GM19395 (cell line): ENCODE measurements around the gene AIFM3.

Experiments used
- ATAC-seq: cut with Tn5 transposase; IDR thresholded peaks from one replicate; pipeline ENCODE4 v1.9.1; 2021; ENCODE audit warnings: mild to moderate bottlenecking, moderate library complexity; ENCODE audit not compliant: unreplicated experiment

AIFM3 gene

DNA sequence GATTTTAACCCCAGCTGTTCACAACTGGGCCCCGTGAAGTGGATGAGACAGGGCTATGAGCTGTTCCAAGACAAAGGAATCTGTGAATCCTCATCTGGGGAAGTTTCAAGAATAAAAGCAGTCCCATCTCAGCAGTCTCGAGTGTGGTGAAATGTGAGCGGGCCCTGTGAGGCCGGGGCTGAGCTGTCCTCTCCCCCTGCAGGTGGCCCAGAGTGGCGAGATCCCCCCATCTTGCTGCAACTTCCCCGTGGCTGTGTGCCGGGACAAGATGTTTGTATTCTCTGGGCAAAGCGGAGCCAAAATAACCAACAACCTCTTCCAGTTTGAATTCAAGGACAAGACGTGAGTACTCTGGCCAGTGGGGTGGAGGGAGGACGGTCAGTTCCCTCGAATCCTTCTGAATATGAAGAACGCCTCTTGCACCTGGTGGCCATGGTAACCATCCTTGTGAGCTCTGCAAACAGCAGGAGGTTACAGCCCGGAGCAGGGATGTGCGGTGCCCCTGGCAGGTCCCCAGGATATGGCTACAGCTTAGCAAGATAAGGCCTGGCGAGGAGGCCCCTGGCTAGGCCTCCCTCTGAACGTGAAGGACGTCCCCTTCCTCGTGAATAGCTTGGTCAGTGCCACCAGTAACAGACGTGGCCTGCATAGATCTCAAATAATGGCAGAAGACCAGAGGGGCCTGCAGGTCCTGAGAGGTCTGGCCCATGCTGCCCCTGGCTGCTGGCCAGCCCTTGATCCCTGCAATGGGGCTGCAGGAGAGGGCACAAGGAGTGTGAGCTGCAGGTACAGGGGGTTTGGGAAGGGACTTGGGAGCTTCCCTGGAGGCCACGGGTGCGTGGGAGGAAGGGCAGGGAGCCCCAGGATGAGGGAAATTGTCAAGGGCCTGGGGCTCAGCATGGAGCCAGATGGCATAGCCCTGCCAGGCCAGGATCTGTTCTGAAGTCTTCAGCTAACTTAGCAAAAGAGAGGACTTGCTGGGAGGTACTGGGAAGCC lies 23.4 kb downstream of the AIFM3 start:
- ATAC-seq = no peak

DNA sequence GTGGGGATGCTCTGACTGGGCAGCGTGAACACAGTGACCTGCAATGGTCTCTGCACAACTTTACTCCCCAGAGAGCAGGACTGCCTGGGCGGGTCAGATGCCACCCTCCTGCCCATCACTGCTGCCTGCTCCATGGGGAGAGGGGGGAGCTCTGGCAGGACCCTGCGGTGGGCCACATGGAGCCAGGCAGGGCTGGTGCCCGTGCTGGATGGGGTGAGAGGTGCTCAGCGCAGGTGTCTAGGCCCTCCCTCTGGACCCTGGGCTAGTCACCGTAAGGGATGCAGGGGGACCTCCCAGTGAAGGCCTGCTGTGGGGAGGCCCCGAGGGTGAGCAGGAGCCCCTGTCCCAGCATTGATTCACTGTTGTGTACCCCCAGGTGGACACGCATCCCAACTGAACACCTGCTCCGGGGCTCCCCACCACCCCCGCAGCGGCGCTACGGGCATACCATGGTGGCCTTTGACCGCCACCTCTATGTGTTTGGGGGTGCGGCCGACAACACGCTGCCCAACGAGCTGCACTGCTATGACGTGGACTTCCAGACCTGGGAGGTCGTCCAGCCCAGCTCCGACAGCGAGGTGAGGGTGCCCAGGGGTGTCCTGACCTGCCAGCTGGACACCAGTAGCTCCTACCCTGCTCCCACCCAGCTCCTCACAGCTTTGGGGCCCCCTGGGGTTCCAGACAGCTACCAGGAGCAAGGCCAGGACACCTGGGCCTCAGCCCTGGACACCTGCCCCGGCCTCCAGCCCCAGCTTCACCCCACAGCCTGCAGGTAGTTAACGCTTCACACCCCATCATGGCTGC lies 24.4 kb downstream of the AIFM3 start:
- no peak for ATAC-seq

DNA sequence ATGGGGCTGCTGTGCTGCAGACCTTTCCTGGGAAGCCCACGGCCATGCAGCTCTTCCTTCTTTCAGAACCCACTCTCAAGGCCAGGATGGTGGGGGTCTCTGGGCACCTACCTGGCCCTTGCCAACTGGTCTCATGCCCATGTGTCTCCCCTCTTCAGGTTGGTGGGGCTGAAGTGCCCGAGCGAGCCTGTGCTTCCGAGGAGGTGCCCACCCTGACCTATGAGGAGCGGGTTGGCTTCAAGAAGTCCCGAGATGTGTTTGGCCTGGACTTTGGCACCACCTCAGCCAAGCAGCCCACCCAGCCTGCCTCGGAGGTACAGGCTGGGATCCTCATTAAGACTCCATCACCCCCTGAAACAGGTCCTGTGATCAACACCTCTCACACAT lies 25.0 kb downstream of the AIFM3 start:
- no peak for ATAC-seq

DNA sequence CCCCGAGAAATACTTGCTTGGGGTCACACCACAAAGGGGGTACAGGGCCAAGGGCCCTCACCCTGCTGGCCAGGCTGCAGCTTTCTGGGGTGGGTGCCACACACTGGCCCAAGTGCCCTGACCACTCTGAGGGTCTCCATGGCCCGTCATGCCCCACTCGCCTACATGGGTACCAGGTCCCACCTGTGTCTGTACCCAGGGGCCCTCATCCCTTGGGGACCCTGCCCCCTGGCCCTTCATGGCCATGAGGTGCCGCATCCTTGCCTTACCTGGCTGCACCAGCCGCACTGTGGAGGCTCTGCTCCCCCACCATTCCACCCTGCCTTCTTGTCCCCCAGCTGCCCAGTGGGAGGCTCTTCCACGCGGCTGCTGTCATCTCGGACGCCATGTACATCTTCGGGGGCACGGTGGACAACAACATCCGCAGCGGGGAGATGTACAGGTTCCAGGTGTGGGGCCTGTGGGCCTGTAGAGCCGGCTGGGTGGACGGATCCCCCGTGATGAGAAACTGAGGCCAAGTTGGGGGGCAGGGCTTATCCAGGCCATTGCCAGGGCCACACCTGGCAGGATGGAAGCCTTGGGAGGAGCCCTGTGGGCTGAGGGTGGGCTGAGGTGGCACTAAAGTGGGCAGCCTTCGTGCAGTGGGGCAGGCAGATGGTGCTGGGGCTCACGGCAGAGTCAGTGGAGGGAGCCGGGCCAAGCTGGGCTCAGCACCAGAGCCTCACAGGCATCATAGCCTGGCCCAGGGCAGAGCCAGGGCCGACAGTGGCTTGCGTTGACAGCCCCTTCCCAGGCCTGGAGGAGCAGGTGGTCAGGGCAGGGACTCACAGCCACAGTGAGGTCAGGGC lies 25.6 kb downstream of the AIFM3 start:
- no peak for ATAC-seq

DNA sequence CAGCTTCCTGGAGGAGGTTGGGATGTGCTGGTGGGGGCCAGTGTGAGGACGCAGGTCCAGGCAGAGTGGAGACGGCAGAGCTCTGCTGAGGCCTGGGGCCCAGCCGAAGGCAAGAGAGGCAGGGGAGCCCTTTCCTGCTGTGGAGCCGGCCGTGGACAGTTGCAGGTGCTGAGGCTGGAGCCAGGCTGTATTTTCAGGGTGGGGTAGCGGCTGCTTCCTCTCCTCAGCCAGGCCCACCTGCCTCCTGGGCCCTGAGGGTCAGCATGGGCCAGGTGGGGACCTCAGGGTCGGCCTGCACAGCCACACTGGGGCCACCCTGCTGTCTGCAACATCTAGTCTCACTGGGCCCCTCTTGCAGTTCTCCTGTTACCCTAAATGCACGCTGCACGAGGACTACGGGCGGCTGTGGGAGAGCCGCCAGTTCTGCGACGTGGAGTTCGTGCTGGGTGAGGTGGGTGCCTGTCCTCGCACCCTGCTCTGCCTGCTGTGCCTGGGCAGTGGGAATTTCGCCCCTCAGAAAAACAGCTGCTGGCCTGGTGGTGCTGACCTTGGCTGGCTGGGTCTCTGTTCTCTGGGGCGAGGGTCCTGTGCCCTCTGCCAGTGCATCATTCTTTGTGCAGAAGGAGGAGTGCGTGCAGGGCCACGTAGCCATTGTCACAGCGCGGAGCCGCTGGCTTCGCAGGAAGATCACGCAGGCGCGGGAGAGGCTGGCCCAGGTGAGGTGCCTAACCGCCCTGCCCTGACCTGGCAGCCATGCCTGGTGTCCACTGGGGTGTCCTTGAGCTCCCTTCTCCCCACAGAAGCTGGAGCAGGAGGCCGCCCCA lies 26.5 kb downstream of the AIFM3 start:
- ATAC-seq = no peak

DNA sequence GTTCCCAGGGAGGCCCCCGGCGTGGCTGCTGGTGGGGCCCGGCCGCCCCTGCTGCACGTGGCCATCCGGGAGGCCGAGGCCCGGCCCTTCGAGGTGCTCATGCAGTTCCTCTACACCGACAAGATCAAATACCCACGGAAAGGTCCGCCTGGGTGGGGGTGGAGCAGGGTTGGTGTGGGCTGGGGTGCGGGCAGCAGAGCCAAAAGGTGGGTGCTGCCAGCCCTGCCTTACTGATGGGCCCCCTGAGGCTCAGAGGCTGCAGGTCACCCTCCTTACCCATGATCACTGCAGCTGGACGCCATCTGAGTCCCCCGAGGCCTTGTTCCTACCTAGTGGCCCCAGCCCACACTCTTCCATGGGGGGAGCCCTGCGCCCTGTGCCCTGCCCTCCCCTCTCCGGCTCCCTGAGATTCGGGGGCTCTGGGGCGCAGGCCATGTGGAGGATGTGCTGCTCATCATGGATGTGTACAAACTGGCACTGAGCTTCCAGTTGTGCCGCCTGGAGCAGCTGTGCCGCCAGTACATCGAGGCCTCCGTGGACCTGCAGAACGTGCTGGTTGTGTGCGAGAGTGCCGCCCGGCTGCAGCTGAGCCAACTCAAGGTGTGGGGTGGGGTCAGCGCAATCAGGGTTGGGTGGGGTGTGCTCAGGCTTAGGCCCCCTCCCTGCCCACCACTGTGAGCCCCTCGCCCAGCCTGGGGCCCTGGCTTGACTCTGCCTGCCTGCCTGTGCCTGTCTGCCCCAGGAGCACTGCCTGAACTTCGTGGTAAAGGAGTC lies 27.3 kb downstream of the AIFM3 start:
- ATAC-seq = no peak

DNA sequence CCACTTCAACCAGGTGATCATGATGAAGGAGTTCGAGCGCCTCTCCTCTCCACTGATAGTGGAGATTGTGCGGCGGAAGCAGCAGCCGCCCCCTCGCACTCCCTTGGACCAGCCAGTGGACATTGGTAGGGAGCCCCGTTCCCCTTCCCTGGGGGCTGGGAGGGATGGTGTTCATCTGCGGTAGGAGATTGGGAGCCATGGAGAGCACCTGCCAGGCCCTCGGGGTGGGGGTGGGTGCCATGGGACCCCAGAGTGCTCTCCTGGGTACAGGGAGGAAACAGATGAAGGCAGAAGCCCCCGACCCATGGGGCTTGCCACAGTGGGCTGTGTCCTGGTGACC lies 27.8 kb downstream of the AIFM3 start:
- no peak for ATAC-seq

DNA sequence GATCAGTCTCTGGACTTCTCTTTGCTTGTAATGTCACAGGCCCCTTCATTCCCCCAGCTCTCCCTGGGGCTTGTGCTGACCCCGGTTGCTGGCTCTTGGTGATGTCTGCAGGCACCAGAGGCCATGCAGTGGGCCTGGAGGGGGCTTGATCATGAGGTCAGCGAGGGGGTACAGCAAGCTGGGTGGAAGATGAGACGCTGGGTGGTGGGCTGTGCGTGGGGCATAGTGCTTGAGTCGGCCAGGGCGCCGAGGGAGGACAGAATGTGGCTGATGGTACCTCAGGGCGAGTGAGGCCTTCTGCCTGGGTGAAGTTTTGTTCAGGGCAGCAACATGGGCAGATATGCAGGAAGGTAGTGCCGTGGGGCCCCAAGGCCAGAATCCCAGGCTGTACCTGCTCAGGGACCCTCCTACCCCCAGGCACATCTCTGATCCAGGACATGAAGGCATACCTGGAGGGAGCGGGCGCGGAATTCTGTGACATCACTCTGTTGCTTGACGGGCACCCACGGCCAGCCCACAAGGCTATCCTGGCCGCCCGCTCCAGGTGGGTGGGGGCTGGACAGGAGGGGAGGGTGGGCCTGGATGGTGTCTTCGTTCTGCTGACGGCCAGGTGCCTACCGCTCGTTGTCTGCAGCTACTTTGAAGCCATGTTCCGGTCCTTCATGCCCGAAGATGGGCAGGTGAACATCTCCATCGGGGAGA lies 28.4 kb downstream of the AIFM3 start:
- ATAC-seq = no peak

DNA sequence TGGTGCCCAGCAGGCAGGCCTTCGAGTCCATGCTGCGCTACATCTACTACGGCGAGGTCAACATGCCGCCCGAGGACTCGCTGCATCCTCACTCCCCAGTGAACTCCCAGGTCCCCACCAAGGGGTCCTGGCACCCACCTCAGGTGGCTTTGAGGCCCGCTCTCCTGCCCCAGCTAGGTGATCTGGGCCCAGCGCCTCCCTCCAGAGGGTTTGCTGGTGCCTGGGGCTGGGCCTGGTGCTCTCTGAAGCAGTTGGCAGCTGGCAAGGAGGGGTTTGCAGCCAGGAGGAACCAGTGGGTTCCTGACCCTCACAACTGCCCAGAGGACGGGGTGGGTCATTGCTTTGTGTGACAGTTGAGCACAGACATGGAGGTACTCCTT lies 29.0 kb downstream of the AIFM3 start:
- ATAC-seq = no peak

DNA sequence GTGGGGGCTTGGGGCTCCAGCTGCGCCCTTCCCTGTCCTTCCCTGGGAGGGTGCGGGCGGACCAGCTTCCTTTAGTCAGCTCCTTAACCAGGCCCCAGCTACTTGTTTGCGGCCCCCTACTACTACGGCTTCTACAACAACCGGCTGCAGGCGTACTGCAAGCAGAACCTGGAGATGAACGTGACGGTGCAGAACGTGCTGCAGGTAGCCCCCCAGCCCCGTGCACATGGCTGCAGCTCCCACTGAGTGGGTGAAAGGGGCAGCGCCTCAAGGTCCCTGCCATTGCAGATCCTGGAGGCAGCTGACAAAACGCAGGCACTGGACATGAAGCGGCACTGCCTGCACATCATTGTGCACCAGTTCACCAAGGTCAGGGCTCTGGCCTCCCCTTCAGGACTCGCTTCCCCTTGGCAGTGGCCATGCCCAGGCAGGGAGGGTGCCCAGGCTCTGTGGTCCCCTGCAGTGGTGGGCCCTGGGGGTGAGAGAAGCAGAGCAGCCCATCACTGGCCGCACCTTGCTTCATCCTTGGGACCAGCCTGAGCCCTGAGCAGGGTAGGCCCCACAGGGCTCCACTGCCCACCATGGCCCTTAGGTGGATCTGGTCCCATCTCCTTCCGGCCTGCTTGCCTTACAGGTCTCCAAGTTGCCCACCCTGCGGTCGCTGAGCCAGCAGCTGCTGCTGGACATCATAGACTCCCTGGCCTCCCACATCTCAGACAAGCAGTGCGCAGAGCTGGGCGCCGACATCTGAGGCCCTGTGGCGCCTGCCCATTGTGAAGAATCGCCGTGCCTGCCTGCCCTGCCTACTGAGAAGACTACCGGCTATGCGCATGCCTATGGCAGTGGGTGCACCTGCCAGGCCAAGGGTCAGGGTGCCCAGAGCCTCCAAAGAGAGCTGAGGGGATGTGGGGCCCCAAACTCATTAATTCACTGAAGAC lies 29.8 kb downstream of the AIFM3 start:
- ATAC-seq = no peak

DNA sequence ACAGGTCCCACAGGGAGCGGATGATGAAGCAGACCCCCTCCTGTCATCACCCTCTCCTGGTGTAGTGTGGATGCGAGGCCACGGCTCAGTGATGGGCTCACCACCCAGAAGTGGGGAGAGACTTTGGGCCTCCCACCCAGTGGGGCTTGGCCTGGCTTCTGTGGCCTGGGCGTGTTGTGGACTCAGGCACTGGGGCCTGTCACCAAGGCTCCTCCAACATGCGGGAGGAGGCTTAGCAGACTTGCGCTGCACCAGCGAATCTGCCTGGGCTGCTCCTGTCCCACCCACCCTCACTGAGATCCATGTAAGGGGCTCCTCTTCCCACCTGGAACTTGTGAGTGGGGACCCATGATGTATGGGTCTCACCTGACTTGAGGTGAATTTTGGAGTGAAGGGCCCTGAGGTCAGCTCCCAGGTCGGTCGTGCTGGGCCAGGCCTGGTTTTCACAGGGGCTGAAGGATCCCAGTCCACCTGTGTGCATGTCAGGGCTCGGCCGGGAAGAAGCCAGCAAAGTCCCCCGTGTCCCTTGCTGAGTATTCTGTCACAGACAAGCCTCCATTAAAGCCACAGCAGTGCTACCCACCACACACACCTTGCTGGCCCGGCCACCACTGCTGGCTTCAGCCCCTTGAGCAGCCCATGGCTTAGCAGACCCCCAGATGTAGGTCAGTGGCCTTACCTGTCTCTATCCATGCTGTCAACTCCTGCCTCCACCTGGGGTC lies 30.6 kb downstream of the AIFM3 start:
- ATAC-seq = no peak

DNA sequence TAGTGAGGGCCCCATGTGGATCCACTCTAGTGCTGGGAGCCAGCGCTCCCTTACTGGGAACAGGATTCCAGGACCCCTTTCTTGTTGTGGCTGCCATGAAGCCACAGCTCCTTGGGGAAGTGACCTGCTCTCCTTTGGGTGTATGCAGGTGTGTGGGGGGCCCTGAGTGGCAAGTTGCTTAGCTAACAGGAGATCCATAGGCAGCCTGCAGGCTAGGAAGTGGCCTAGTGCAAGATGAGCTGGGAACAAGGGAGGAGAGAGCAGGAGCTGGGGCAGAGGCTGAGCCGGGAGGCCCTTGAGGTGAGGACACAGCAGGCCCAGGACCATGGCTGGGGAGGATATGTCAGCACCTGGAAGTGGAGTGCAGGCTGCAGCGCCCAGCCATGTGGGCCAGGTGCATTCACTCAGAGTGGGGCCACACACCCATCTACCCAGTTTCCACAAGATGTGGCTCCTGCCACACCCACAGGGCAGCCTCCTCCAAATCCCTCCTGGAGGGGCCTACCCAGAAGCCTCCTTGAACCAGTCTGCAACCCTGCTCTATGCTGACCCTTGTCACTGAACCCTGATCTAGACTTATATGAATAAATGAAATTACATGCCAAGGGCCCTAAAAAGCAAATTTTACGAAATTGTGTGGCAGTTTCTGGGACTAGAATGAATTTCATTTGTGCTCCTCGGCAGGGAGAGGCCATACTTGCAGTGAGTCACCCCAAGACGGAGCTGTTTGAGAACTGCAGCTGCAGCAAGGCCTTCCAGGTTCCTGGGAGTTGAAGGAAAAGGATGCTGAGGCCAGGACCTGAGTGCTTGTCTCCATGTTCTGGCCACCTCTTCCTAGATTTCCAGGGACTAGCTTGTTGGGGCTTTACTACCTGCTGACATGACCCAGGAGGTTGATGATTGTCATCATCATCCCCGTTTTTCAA lies 31.6 kb downstream of the AIFM3 start:
- ATAC-seq = no peak

DNA sequence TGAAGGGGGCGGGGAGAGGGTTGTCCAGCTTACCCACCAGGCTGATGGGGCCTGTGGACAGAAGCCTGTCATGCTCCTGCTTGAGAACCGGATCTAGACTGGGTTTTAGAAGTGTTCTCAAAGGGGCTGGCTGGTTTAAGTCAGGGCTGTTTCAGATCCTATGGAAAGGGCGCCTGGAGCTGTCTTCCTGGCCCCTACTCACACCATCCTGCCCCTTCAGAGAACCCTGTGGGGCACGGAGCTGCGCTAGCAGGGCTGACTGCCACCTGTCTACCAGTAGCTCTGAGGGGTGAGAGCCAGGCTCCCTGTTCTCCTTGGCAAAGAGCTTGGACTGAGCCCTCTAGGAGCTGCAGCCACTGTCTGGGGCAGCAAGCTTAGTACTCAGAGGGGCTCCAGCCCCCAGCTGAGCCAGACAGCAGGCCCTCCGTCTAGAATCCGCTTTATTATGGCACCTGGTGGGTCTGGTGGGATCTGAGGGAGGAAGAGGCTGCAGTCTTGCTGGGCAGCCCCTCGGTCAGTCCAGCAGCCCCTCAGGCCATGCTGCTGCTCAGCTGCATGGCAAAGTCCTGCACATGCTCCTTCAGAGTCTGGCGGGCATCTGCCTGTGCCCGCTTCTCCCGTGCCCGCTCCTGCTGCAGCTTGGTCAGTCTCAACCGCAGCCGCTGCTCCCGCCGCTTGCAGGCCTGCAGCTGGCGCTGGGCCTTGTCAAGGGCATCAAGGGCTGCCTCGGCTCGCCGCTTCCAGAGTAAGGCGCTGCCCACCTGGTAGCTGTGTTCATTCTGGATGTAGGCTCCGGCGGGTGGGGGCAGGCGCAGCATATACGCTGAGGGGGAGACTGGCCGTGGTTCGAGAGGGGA lies 32.5 kb downstream of the AIFM3 start:
- ATAC-seq = no peak

DNA sequence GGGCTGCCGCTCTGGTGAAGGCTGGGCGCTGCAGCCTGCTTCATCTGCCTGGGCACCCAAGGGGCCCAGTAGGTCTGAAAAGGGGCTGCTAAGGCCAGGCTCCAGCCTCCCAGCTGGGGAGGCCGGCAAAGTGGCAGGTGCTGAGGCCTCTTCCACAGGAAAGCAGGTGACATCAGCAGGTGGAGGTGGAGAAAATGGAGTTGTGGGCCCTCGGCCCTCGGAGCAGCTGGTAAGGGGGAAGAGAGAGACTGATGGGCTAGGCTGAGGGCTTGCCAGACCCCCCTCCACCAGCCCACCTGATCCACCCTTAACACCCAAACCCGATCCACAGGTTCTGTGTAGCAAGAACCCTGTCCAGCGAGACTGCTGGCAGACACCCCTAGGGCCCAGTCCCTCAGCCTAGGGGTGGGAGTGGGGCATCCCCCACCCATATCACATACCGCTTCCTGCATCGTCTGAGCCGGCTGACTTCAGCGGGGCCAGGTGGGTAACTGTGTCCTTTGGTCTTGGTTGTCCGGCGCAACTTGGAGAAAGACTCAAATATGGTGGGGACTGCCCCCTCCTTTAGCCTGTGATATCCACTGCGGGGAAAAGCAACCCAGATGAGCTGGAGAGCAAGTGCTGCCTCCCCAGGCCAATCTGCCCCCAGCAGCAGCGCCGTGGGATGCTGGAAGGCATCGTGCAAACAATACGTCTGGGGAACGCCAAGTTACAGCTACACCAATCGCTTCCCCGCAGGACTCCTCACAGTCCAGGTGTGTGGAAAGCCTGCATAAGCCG lies 33.3 kb downstream of the AIFM3 start:
- no peak for ATAC-seq
